Lower leg skin (tissue), 4 donors: Measurements from ENCODE around the gene BTNL3. TPM values are rescaled to one million over a fixed set of nuclear protein-coding genes. Genes with fewer than 3 reads are reported as not detected.

Experiments used
- DNase-seq, 2 donors: peaks; one replicate each; pipeline ENCODE4 v3.0.0-alpha.2; 2019; ENCODE audit warnings: low spot score in 2 of 2
- H3K4me3 ChIP-seq: fragments of 200-600 bp; sonication (generic); 2 replicates; pipeline ENCODE4 v1.5.1; 2017; ENCODE audit warnings: mild to moderate bottlenecking, low read depth; ENCODE audit not compliant: poor library complexity, severe bottlenecking
- POLR2A ChIP-seq, 2 donors: fragments of 450-650 bp; IDR thresholded peaks; one replicate each; pipeline ENCODE4 v1.6.1; 2016 to 2017; ENCODE audit warnings: antibody characterized with exemption in 2 of 2, mild to moderate bottlenecking in 1 of 2, moderate library complexity in 1 of 2
- WGBS, 2 donors: methylation state at CpG; one replicate each; pipeline ENCODE4 v1.1.5; 2018; 5-methylcytosine and 5-hydroxymethylcytosine counted together
- intact Hi-C: fragments of 100-400 bp; cut with DNase I; formaldehyde crosslinking; loops from one replicate; pipeline ENCODE4 v1.15.0; 2023; ENCODE audit warnings: low total_unique reads
- microRNA-seq, 2 donors: library from miRNA; unstranded; fragments of <30 nt; microRNA quantifications; one replicate each; pipeline ENCODE4, GENCODE V29; 2016; ENCODE audit warnings: borderline replicate concordance in 2 of 2, borderline number of aligned reads in 1 of 2
- total RNA-seq, 4 donors: library from RNA; depleted of rRNA; stranded (reverse); fragments of >200 nt; gene quantifications; one replicate each; pipeline ENCODE4 v1.1.0, GENCODE V29; 2016
- TF ChIP-seq, protein P1 (sequence below), 3 donors: fragments of 450-650 bp; IDR thresholded peaks; one replicate each; pipeline ENCODE4 v1.5.1; 2016; ENCODE audit warnings: antibody characterized with exemption in 3 of 3, mild to moderate bottlenecking in 3 of 3, moderate library complexity in 2 of 3

BTNL3 gene
- total RNA-seq, 4 donors from 2014 or later, result not detected

DNA sequence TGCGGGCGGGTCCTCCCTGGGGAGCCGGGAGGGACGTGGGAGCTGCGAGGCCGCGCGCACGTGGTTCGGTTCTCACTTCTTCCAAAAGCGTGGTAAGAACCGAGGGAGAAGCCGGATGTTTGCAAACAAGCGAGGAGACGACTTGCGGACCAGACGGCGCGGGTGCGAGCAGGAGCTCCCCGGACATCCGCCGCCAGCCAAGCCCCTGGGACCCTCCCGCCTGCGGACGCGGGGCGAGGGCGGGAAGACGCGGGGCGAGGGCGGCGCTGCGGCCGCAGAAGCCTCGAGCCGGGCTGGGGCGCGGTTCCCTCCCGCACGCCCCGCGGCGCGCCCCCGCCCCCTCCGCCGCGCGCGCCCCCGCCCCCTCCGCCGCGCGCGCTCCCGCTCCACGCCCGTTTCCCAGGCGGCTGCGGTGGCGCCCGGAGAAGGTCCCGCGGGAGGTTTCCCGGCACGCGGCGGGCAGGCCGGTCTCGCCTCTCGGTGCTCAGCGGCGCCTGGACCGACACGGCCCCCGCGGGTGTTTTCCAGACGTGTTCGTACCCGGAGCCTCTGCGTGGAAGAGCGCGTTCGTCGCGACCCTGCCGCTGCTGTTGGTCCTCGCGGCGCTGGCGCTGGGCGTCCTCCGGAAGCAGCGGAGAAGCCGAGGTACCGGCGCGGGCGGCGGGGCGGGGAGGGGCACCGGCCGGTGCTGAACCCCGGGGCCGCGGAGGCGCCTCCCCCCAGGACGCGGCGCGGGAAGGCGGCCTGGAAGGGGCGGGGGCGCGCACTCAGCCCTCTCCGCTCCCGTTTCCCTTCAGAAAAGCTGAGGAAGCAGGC is 64.2 kb downstream of the BTNL3 start:
- peak in 1 of 2 donors; percentile 79 for DNase-seq
- WGBS, 2 donors, result 2% methylated on average over 45 to 46 of the region's 120 CpGs

DNA sequence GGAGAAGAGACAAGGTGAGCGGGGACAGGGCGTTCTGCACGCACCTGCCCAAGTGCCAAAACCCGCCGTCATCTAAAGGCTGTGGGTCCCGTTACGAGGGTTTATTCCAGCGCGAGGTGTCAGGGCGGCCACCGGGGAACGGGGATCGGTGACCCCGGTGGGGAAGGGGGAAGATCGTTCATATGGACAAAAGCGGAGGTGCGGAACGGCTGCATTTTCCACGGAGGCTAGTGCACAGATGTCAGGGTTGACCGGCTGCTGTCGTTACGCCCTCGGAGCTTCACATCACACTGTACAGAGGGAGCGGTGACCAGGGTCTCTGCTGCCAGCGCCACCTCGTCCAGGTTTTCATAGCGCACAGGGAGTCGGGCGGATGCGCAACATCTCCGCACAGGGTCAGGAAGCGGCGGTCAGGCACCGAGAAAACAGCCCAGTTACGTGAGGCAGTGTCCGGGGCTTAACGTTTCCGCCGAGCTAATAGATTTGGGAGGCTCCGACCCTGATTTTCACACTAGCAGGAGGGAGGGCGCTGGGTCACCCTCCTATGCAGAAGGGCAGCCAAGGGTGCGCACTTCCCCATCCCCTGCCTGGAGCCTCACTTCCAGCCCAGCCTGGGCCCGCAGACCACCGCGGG is 65.0 kb downstream of the BTNL3 start:
- intact Hi-C loops, result no loop called here
- peak overlapping the region; percentile 14 for H3K4me3 ChIP-seq
- peak in 1 of 2 donors; percentile 86 for DNase-seq
- TF ChIP-seq, protein P1, sequence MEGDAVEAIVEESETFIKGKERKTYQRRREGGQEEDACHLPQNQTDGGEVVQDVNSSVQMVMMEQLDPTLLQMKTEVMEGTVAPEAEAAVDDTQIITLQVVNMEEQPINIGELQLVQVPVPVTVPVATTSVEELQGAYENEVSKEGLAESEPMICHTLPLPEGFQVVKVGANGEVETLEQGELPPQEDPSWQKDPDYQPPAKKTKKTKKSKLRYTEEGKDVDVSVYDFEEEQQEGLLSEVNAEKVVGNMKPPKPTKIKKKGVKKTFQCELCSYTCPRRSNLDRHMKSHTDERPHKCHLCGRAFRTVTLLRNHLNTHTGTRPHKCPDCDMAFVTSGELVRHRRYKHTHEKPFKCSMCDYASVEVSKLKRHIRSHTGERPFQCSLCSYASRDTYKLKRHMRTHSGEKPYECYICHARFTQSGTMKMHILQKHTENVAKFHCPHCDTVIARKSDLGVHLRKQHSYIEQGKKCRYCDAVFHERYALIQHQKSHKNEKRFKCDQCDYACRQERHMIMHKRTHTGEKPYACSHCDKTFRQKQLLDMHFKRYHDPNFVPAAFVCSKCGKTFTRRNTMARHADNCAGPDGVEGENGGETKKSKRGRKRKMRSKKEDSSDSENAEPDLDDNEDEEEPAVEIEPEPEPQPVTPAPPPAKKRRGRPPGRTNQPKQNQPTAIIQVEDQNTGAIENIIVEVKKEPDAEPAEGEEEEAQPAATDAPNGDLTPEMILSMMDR (IDR thresholded peaks at IDR 0.05), result no peak
- no peak for TF ChIP-seq POLR2A (IDR thresholded peaks at IDR 0.05)
- WGBS, 2 donors, result 2 to 3% methylated on average over 20 to 38 of the region's 45 CpGs

More for the DNA sequence above, 64.2 kb downstream of the BTNL3 start:
- peak overlapping the region; percentile 14 for H3K4me3 ChIP-seq
- intact Hi-C loops, result no loop called here
- no peak for TF ChIP-seq POLR2A (IDR thresholded peaks at IDR 0.05)
- TF ChIP-seq, protein P1 (IDR thresholded peaks at IDR 0.05), result no peak

DNA sequence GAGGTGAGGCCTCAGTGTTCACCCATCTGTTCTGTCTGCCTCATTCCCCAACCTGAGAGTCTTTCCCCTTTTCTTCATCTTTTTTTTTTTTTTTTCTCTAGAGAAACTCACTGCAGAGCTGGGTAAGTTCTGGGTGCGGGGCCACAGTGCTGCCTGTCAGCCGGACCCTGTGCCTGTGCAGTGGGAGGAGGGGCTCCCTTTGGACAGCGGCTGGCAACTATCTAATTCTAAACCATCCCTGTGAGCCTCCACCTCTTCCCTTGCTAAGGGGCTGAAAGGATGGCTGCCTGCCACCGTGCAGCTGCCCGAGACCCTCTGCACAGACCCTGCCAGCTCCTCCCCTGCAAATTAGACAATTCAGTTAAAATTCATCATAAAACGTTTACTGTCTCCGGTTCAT is 65.5 kb downstream of the BTNL3 start:
- 15 to 20% methylated on average over 7 of the region's 7 CpGs for WGBS, 2 donors
- intact Hi-C loops, result no loop called here

DNA sequence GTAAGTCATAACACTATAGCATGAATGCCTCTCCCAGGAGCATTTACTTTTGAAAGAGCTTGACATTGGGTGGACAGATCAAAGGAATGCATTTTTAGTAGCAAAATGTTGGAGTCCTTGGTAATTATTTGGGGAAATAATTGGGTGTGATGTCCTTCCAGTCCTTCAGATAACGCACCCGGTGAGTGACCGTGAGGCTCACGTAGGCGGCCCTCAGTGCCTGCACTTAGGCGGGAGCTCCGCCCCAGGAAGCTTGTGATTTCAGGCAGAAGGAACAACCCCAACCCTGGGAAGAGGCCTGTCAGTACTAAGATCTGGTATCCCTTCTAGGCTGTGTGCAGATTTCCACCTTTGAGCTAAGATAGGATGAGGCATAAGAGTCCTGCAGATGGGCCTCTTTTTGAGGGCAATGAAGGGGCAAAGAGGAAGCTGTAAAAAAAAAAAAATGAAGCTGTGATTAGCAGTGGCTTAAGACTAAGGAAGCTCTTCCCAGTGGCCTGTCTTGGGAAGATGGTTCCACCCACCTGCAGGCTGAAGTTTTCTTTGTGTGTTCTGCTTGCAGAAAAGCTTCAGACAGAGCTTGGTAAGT is 66.3 kb downstream of the BTNL3 start:
- TF ChIP-seq, protein P1 (IDR thresholded peaks at IDR 0.05), result no peak
- TF ChIP-seq POLR2A (IDR thresholded peaks at IDR 0.05), result no peak
- intact Hi-C loops, result no loop called here
- H3K4me3 ChIP-seq, result no peak overlapping the region
- 43 to 65% methylated on average over 7 of the region's 7 CpGs for WGBS, 2 donors
- DNase-seq, result peak in 1 of 2 donors; percentile 74

More for the DNA sequence above, 65.5 kb downstream of the BTNL3 start:
- H3K4me3 ChIP-seq, result no peak overlapping the region
- DNase-seq, result peak in 1 of 2 donors; percentile 12
- TF ChIP-seq, protein P1 (IDR thresholded peaks at IDR 0.05), result no peak
- TF ChIP-seq POLR2A (IDR thresholded peaks at IDR 0.05), result no peak

Small RNA genes within 50 kb of the gene (microRNA-seq; reads per million reads assigned to microRNA genes)
- 0 reads per million in 2 donors for gene MIR8089

Other genes with a start within 250 kb of the BTNL3 start
- gene OR2Y1, start 248.8 kb upstream of the BTNL3 start, total RNA-seq, result not detected
- 100 to 1,000 TPM; 121 to 154 (median 138) TPM for gene MGAT1, start 186.0 kb upstream of the BTNL3 start, total RNA-seq
- 10 to 100 TPM; 14.5 to 35.8 (median 31.1) TPM for gene ZFP62, start 127.6 kb upstream of the BTNL3 start, total RNA-seq
- under 1 TPM in 2 of 4 donors, not detected in 2; 0.26 to 0.44 TPM for gene BTNL8, start 89.7 kb upstream of the BTNL3 start, total RNA-seq
- gene BTNL9, start 51.4 kb downstream of the BTNL3 start, total RNA-seq, result 10 to 100 TPM; 11.7 to 26.6 (median 16.2) TPM
- not detected for gene OR2V1, start 142.3 kb downstream of the BTNL3 start, total RNA-seq
- gene OR2V2, start 158.7 kb downstream of the BTNL3 start, total RNA-seq, result not detected
- gene TRIM7, start 216.3 kb downstream of the BTNL3 start, total RNA-seq, result 100 to 1,000 TPM in 2 of 4 donors, 10 to 100 TPM in 2; 77.2 to 144 (median 89.8) TPM
- 10 to 100 TPM; 14.7 to 19.8 (median 18.0) TPM for gene TRIM41, start 234.4 kb downstream of the BTNL3 start, total RNA-seq